MCF 10A (cell line): ENCODE results near the gene BRINP3. TPM values are rescaled to one million over a fixed set of nuclear protein-coding genes. Genes with fewer than 3 reads are reported as not detected.

Experiments used
- BruUV-seq: library from RNA; stranded (reverse); fragments of 400-500 nt; replicated peaks from 2 replicates; lab custom pipeline; 2021; lab: Mats Ljungman, UMichigan
- CTCF ChIA-PET: fragments of 300-600 bp; sonication (Branson Sonifier 250); formaldehyde crosslinking; extraction: SDS; loops from one replicate; lab custom pipeline; 2021; ENCODE audit warnings: antibody characterized with exemption, inconsistent platforms; lab: Yijun Ruan, JAX
- POLR2A ChIA-PET: fragments of 300-600, 350-650 bp; sonication (Branson Sonifier 250); formaldehyde crosslinking; extraction: SDS; loops from one replicate; lab custom pipeline; 2020; ENCODE audit warnings: antibody characterized with exemption, inconsistent platforms; lab: Yijun Ruan, JAX
- DNase-seq: peaks from one replicate; pipeline ENCODE4 v3.0.0-alpha.2; 2018; ENCODE audit not compliant: unreplicated experiment
- H3K27ac Mint-ChIP-seq: one replicate; pipeline ENCODE4 v1.8.0; 2022; ENCODE audit warnings: mild to moderate bottlenecking, low read depth, mixed read lengths; ENCODE audit not compliant: unreplicated experiment
- H3K27me3 Mint-ChIP-seq: one replicate; pipeline ENCODE4 v1.8.0; 2022; ENCODE audit warnings: mixed read lengths; ENCODE audit not compliant: insufficient read depth, unreplicated experiment
- H3K36me3 Mint-ChIP-seq: one replicate; pipeline ENCODE4 v1.8.0; 2022; ENCODE audit warnings: mild to moderate bottlenecking, moderate library complexity, mixed read lengths; ENCODE audit not compliant: insufficient read depth, unreplicated experiment
- H3K4me1 Mint-ChIP-seq: one replicate; pipeline ENCODE4 v1.8.0; 2022; ENCODE audit warnings: mixed read lengths; ENCODE audit not compliant: insufficient read depth, unreplicated experiment
- H3K4me3 Mint-ChIP-seq: one replicate; pipeline ENCODE4 v1.8.0; 2022; ENCODE audit warnings: mild to moderate bottlenecking, moderate library complexity, mixed read lengths; ENCODE audit not compliant: unreplicated experiment
- H3K9me3 Mint-ChIP-seq: one replicate; pipeline ENCODE4 v1.8.0; 2022; ENCODE audit warnings: mixed read lengths; ENCODE audit not compliant: unreplicated experiment
- CTCF ChIP-seq: fragments of 200-600 bp; IDR thresholded peaks from one replicate; pipeline ENCODE4 v1.8.0; 2022; ENCODE audit warnings: antibody characterized with exemption, mild to moderate bottlenecking; ENCODE audit not compliant: unreplicated experiment
- intact Hi-C: fragments of 100-400 bp; cut with micrococcal nuclease; formaldehyde crosslinking; loops from 2 replicates; pipeline ENCODE4 v1.14.1; 2022
- total RNA-seq: library from RNA; stranded (reverse); gene quantifications from 2 replicates; pipeline ENCODE4 v1.2.3, GENCODE V29; 2022

Gene BRINP3
- total RNA-seq, 1 experiment from 2014 or later, result 0.26 TPM

GRCh38 chr1:190480231-190480630 lies 2.6 kb upstream of the BRINP3 start:
- ChIA-PET CTCF (interaction anchor here (0.7 to 0.9 kb wide), 3 partner anchors 20 to 949 kb away, joined by 3 to 4 read pairs (median 3); no protein-coding TSS in a partner anchor), POLR2A (no interaction called here)
- Mint-ChIP-seq H3K9me3 (no peaks in the 10 kb centered on the region), H3K27ac (no peak overlapping the region), H3K27me3 (no peaks in the 10 kb centered on the region), H3K36me3 (no peaks in the 10 kb centered on the region), H3K4me1 (peaks cover 15% of the 10 kb centered on the region), H3K4me3 (no peak overlapping the region)
- intact Hi-C loops, result no loop called here
- no peak for DNase-seq
- no peak for TF ChIP-seq CTCF
- BruUV-seq, result no TSS peak

- DNase-seq, result peak; percentile 11
- peaks cover 15% of the 10 kb centered on the region for H3K4me1 Mint-ChIP-seq
- intact Hi-C loops, result no loop called here
- no peaks in the 10 kb centered on the region for H3K27me3 Mint-ChIP-seq
- H3K4me3 Mint-ChIP-seq, result peak overlapping the region; percentile 81
- H3K27ac Mint-ChIP-seq, result no peak overlapping the region
- BruUV-seq, result no TSS peak
- H3K36me3 Mint-ChIP-seq, result no peaks in the 10 kb centered on the region
- CTCF ChIA-PET, result interaction anchor here (0.9 to 1.3 kb wide), 2 partner anchors 14 to 20 kb away, joined by 3 to 4 read pairs; no protein-coding TSS in a partner anchor
- POLR2A ChIA-PET, result interaction anchor here (0.6 kb wide), 1 partner anchor 33 kb away, joined by 3 read pairs; no protein-coding TSS in a partner anchor
- no peaks in the 10 kb centered on the region for H3K9me3 Mint-ChIP-seq
- TF ChIP-seq CTCF, result no peak
Observed at GRCh38 chr1:190479516-190479915, 1.9 kb upstream of the BRINP3 start.

- H3K27me3 Mint-ChIP-seq, result no peaks in the 10 kb centered on the region
- peaks cover 15% of the 10 kb centered on the region for H3K4me1 Mint-ChIP-seq
- intact Hi-C loops, result no loop called here
- CTCF ChIA-PET, result interaction anchor here (0.6 to 1.3 kb wide), 2 partner anchors 15 to 494 kb away, joined by 3 to 4 read pairs; no protein-coding TSS in a partner anchor
- POLR2A ChIA-PET, result interaction anchor here (0.5 to 1.1 kb wide), 4 partner anchors 22 to 422 kb away, joined by 3 to 6 read pairs (median 3); no protein-coding TSS in a partner anchor
- no peak overlapping the region for H3K27ac Mint-ChIP-seq
- H3K36me3 Mint-ChIP-seq, result no peaks in the 10 kb centered on the region
- H3K9me3 Mint-ChIP-seq, result no peaks in the 10 kb centered on the region
- H3K4me3 Mint-ChIP-seq, result peak overlapping the region; percentile 81
- DNase-seq, result no peak
- no TSS peak for BruUV-seq
- no peak for TF ChIP-seq CTCF
Observed at GRCh38 chr1:190479050-190479397, 1.4 kb upstream of the BRINP3 start.

GRCh38 chr1:190478149-190479049 lies 735 bp upstream of the BRINP3 start:
- DNase-seq, result peak; percentile 64
- intact Hi-C loops, result no loop called here
- no peaks in the 10 kb centered on the region for H3K27me3 Mint-ChIP-seq
- H3K4me1 Mint-ChIP-seq, result peaks cover 15% of the 10 kb centered on the region
- H3K4me3 Mint-ChIP-seq, result peak overlapping the region; percentile 81
- POLR2A ChIA-PET, result interaction anchor here (0.5 to 1.1 kb wide), 5 partner anchors 23 to 679 kb away, joined by 3 to 6 read pairs (median 3); no protein-coding TSS in a partner anchor
- CTCF ChIA-PET, result interaction anchor here (0.6 to 1.3 kb wide), 3 partner anchors 16 to 1558 kb away, joined by 3 to 4 read pairs (median 4); no protein-coding TSS in a partner anchor
- no peak overlapping the region for H3K27ac Mint-ChIP-seq
- no TSS peak for BruUV-seq
- no peak for TF ChIP-seq CTCF
- no peaks in the 10 kb centered on the region for H3K9me3 Mint-ChIP-seq
- H3K36me3 Mint-ChIP-seq, result no peaks in the 10 kb centered on the region
